H1 (cell line): ENCODE results near the gene CCS. TPM values are rescaled to one million over a fixed set of nuclear protein-coding genes. Genes with fewer than 3 reads are reported as not detected.

Experiments used
- CTCF ChIA-PET: fragments of 300-600 bp; sonication (Branson Sonifier 250); formaldehyde crosslinking; loops from one replicate; lab custom pipeline; 2021; ENCODE audit not compliant: partially characterized antibody; lab: Charles Lee
- POLR2A ChIA-PET: fragments of 300-600 bp; sonication (Branson Sonifier 250); formaldehyde crosslinking; loops from one replicate; lab custom pipeline; 2021; ENCODE audit warnings: inconsistent platforms; ENCODE audit not compliant: partially characterized antibody; lab: Charles Lee
- DNase-seq, 2 experiments: peaks; one replicate each; pipeline versions ENCODE4 v3.0.0 to v3.0.0-alpha.2; 2010 to 2022; ENCODE audit warnings: low spot score in 2 of 2, low read depth in 1 of 2, mixed read lengths in 1 of 2
- FAIRE-seq: peaks from 2 replicates; lab custom pipeline; 2011; peaks lifted over from hg19 to GRCh38; lab: Jason Lieb, UNC
- H2AFZ ChIP-seq: 2 replicates; pipeline ENCODE4 v1.8.1; 2012; ENCODE audit warnings: low read length, inconsistent platforms
- H2AK5ac ChIP-seq: 2 replicates; pipeline ENCODE4 v1.6.1; 2013; ENCODE audit warnings: low read depth, low read length
- H2BK120ac ChIP-seq: replicated peaks from 2 replicates; pipeline ENCODE3; 2013; ENCODE audit warnings: low read depth, low read length, inconsistent platforms
- H2BK12ac ChIP-seq: 2 replicates; pipeline ENCODE4 v1.6.1; 2013; ENCODE audit warnings: low read depth, low read length
- H2BK15ac ChIP-seq: 2 replicates; pipeline ENCODE4 v1.6.1; 2013; ENCODE audit warnings: low read length
- H2BK20ac ChIP-seq: 2 replicates; pipeline ENCODE4 v1.6.1; 2013; ENCODE audit warnings: low read length
- H2BK5ac ChIP-seq: 2 replicates; pipeline ENCODE4 v1.6.1; 2013; ENCODE audit warnings: low read depth, low read length
- H3K14ac ChIP-seq: 2 replicates; pipeline ENCODE4 v1.6.1; 2013; ENCODE audit warnings: inconsistent platforms; ENCODE audit not compliant: insufficient read length
- H3K18ac ChIP-seq: 2 replicates; pipeline ENCODE4 v1.6.1; 2013; ENCODE audit warnings: low read length; ENCODE audit errors: extremely low read depth
- H3K23ac ChIP-seq: 2 replicates; pipeline ENCODE4 v1.6.1; 2013; ENCODE audit warnings: inconsistent platforms; ENCODE audit not compliant: insufficient read length
- H3K23me2 ChIP-seq: 2 replicates; pipeline ENCODE4 v1.6.1; 2013; ENCODE audit warnings: low read depth, low read length
- H3K27ac ChIP-seq: 2 replicates; pipeline ENCODE4 v1.6.1; 2011; ENCODE audit warnings: low read depth, low read length, inconsistent platforms
- H3K27me3 ChIP-seq, 4 experiments: replicated peaks in 1 of 4; 1 replicate in 1 of 4; 2 replicates in 3 of 4; pipeline versions ENCODE4 v1.6.1 to v1.8.1; 2011 to 2013; ENCODE audit warnings: low read length in 3 of 4, mild to moderate bottlenecking in 3 of 4, inconsistent platforms in 2 of 4, mixed read lengths in 2 of 4, moderate library complexity in 1 of 4; ENCODE audit not compliant: control insufficient read depth in 3 of 4, insufficient read depth in 3 of 4; ENCODE audit errors: extremely low read depth in 1 of 4
- H3K36me3 ChIP-seq, 4 experiments: 2 replicates each; pipeline versions ENCODE4 v1.6.1 to v1.8.1; 2011 to 2013; ENCODE audit warnings: mild to moderate bottlenecking in 4 of 4, low read length in 3 of 4, moderate library complexity in 2 of 4, control low read depth in 1 of 4, inconsistent platforms in 1 of 4; ENCODE audit not compliant: insufficient read depth in 4 of 4, control insufficient read depth in 2 of 4
- H3K4ac ChIP-seq: replicated peaks from 2 replicates; pipeline ENCODE3; 2013; ENCODE audit warnings: low read length, low read depth, mixed read lengths, inconsistent platforms; ENCODE audit not compliant: insufficient read length
- H3K4me1 ChIP-seq, 4 experiments: replicated peaks in 1 of 4; 1 replicate in 1 of 4; 2 replicates in 3 of 4; pipeline versions ENCODE4 v1.6.1 to v1.8.1; 2011 to 2013; ENCODE audit warnings: low read length in 3 of 4, inconsistent platforms in 2 of 4, mixed read lengths in 1 of 4; ENCODE audit not compliant: insufficient read depth in 4 of 4, control insufficient read depth in 3 of 4
- H3K4me2 ChIP-seq, 2 experiments: 2 replicates each; pipeline versions ENCODE4 v1.6.1 to v1.8.1; 2011 to 2013; ENCODE audit warnings: low read depth in 2 of 2, low read length in 2 of 2, control low read depth in 1 of 2, inconsistent platforms in 1 of 2, mild to moderate bottlenecking in 1 of 2; ENCODE audit not compliant: insufficient read depth in 1 of 2
- H3K4me3 ChIP-seq, 4 experiments: fragments of 200-600, 300-600 bp in 1 of 4; sonication (generic), shearing (Covaris generic), sonication (Bioruptor Twin) in 1 of 4; 2 replicates each; pipeline versions ENCODE4 v1.5.1 to v1.8.1; 2011 to 2016; ENCODE audit warnings: low read length in 4 of 4, low read depth in 3 of 4, control low read depth in 2 of 4, inconsistent platforms in 2 of 4, mild to moderate bottlenecking in 2 of 4, mixed read lengths in 1 of 4, moderate library complexity in 1 of 4; ENCODE audit not compliant: insufficient read depth in 2 of 4; ENCODE audit errors: extremely low read depth in 1 of 4
- H3K56ac ChIP-seq: replicated peaks from 2 replicates; pipeline ENCODE3; 2013; ENCODE audit warnings: low read depth, mild to moderate bottlenecking, mixed read lengths, low read length, inconsistent platforms; ENCODE audit not compliant: insufficient read length
- H3K79me1 ChIP-seq: 2 replicates; pipeline ENCODE4 v1.6.1; 2013; ENCODE audit warnings: low read depth, low read length, control low read depth
- H3K79me2 ChIP-seq, 2 experiments: 2 replicates each; pipeline versions ENCODE4 v1.6.1 to v1.8.1; 2012 to 2013; ENCODE audit warnings: low read length in 2 of 2, mild to moderate bottlenecking in 2 of 2, inconsistent platforms in 1 of 2; ENCODE audit not compliant: insufficient read depth in 2 of 2, control insufficient read depth in 1 of 2
- H3K9ac ChIP-seq, 4 experiments: replicated peaks in 1 of 4; 1 replicate in 1 of 4; 2 replicates in 3 of 4; pipeline versions ENCODE4 v1.6.1 to v1.8.1; 2011 to 2013; ENCODE audit warnings: low read depth in 3 of 4, low read length in 3 of 4, control low read depth in 2 of 4, mild to moderate bottlenecking in 2 of 4, moderate library complexity in 2 of 4, inconsistent platforms in 1 of 4; ENCODE audit errors: extremely low read depth in 1 of 4
- H3K9me3 ChIP-seq, 2 experiments: 2 replicates each; pipeline versions ENCODE4 v1.6.1 to v1.8.1; 2012 to 2013; ENCODE audit warnings: mild to moderate bottlenecking in 2 of 2, moderate library complexity in 2 of 2, control low read depth in 1 of 2, inconsistent platforms in 1 of 2, low read depth in 1 of 2, low read length in 1 of 2, mixed read lengths in 1 of 2; ENCODE audit not compliant: insufficient read depth in 2 of 2
- H4K20me1 ChIP-seq, 2 experiments: replicated peaks in 1 of 2; 2 replicates each; pipeline versions ENCODE3 to v1.8.1; 2011 to 2013; ENCODE audit warnings: inconsistent platforms in 2 of 2, low read length in 2 of 2, mild to moderate bottlenecking in 1 of 2; ENCODE audit not compliant: insufficient read depth in 2 of 2, control insufficient read depth in 1 of 2
- H4K5ac ChIP-seq: 2 replicates; pipeline ENCODE4 v1.6.1; 2013; ENCODE audit warnings: low read length, low read depth, mixed read lengths, inconsistent platforms; ENCODE audit not compliant: insufficient read length
- H4K8ac ChIP-seq: 2 replicates; pipeline ENCODE4 v1.8.0; 2013; ENCODE audit warnings: mild to moderate bottlenecking, moderate library complexity, low read length, inconsistent platforms; ENCODE audit not compliant: insufficient read depth; ENCODE audit errors: extremely low read depth
- H4K91ac ChIP-seq: replicated peaks from 2 replicates; pipeline ENCODE3; 2013; ENCODE audit warnings: low read length, mixed read lengths, inconsistent platforms; ENCODE audit not compliant: insufficient read length
- SP2 ChIP-seq: IDR thresholded peaks from 2 replicates; pipeline ENCODE4 v1.6.1; 2012; ENCODE audit warnings: mild to moderate bottlenecking, low read length, inconsistent platforms
- WGBS, 2 experiments: shearing (Covaris generic) in 1 of 2; methylation state at CpG; one replicate each; pipeline versions ENCODE4 v1.1.6 to v1.1.7; 2013 to 2015; ENCODE audit warnings: low lambda C conversion rate in 2 of 2, mixed read lengths in 2 of 2, inconsistent platforms in 1 of 2, low coverage in 1 of 2, missing lambda C conversion rate in 1 of 2; ENCODE audit not compliant: insufficient replicate concordance in 2 of 2, insufficient coverage in 1 of 2, insufficient read length in 1 of 2; ENCODE audit errors: extremely low coverage in 1 of 2, missing lambda C conversion rate in 1 of 2; 5-methylcytosine and 5-hydroxymethylcytosine counted together
- long read RNA-seq, 2 experiments: library from RNA in 1 of 2; library from capped mRNA in 1 of 2; stranded (forward); transcript quantifications; one replicate each; pipeline ENCODE4 v2.0.0, GENCODE V29; 2021; ENCODE audit warnings: inconsistent platforms in 1 of 2
- polyA minus RNA-seq, 3 experiments: library from RNA; depleted of rRNA, polyadenylated mRNA; stranded (reverse); fragments of >200 nt; gene quantifications; 1 replicate in 2 of 3; 2 replicates in 1 of 3; pipeline ENCODE4 v1.2.3, GENCODE V29; 2011
- polyA plus RNA-seq, 7 experiments: library from polyadenylated mRNA; depleted of rRNA in 3 of 7; stranded (reverse) in 5 of 7; unstranded in 2 of 7; fragments of >200 nt in 5 of 7; fragments of 200-250 nt in 2 of 7; gene quantifications; 1 replicate in 5 of 7; 2 replicates in 1 of 7; 4 replicates in 1 of 7; pipeline versions ENCODE4 v1.2.1 to v1.2.3, GENCODE V29; 2011 to 2013; ENCODE audit warnings: missing spikeins in 2 of 7, mixed read lengths in 2 of 7
- total RNA-seq: library from RNA; stranded (reverse); fragmentation: NEBNext Ultra II Directional; extraction: Animal tissue kit (Norgen Biotek cat#: 25700); gene quantifications from 2 replicates; pipeline ENCODE4 v1.2.1, GENCODE V29; 2021
- TF ChIP-seq, protein P1 (sequence below), 3 experiments: IDR thresholded peaks; 1 replicate in 2 of 3; 2 replicates in 1 of 3; pipeline versions ENCODE4 v1.5.1 to v1.6.1; 2011; ENCODE audit warnings: low read length in 3 of 3, mild to moderate bottlenecking in 3 of 3, inconsistent platforms in 2 of 3, low read depth in 1 of 3, moderate library complexity in 1 of 3; ENCODE audit not compliant: insufficient read depth in 1 of 3; ENCODE audit errors: control extremely low read depth in 1 of 3

CCS gene, protein sequence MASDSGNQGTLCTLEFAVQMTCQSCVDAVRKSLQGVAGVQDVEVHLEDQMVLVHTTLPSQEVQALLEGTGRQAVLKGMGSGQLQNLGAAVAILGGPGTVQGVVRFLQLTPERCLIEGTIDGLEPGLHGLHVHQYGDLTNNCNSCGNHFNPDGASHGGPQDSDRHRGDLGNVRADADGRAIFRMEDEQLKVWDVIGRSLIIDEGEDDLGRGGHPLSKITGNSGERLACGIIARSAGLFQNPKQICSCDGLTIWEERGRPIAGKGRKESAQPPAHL
- 35.2 and 37.1 TPM in 2 replicates for total RNA-seq
- polyA plus RNA-seq (2011; rRNA removed): 37.7 and 57.7 TPM in 2 replicates
- polyA plus RNA-seq (2011; cell fraction: cytosol; rRNA removed): 62.4 TPM
- 104 TPM for polyA plus RNA-seq (2011; cell fraction: nucleus; rRNA removed)
- polyA plus RNA-seq (2012, experiment 1 of 2): 55.1 to 70.7 TPM (median 62.8 TPM) in 4 replicates
- polyA plus RNA-seq (2012, experiment 2 of 2): 30.4 TPM
- 32.0 TPM for polyA plus RNA-seq (2013, experiment 1 of 2)
- polyA plus RNA-seq (2013, experiment 2 of 2): 33.7 TPM
- polyA minus RNA-seq (2011; rRNA and poly(A)+ RNA removed): 21.6 and 22.1 TPM in 2 replicates
- 32.1 TPM for polyA minus RNA-seq (2011; cell fraction: cytosol; rRNA and poly(A)+ RNA removed)
- 30.1 TPM for polyA minus RNA-seq (2011; cell fraction: nucleus; rRNA and poly(A)+ RNA removed)
- long read RNA-seq, experiment 1, transcript CCS-208 (8 exons, 1,430 nt): major isoform, 5 of 16 reads
- long read RNA-seq, experiment 1, partial matches to known transcripts: 8 of 16 reads
- long read RNA-seq, experiment 1, other reads (novel, unspliced or antisense): 2 of 16 reads
- long read RNA-seq, experiment 2, transcript CCS-205 (7 exons, 1,196 nt): minor isoform, 12 of 142 reads
- long read RNA-seq, experiment 2, transcript CCS-208 (8 exons, 1,430 nt): major isoform, 105 of 142 reads
- long read RNA-seq, experiment 2, partial matches to known transcripts: 6 of 142 reads
- long read RNA-seq, experiment 2, other reads (novel, unspliced or antisense): 17 of 142 reads

DNA sequence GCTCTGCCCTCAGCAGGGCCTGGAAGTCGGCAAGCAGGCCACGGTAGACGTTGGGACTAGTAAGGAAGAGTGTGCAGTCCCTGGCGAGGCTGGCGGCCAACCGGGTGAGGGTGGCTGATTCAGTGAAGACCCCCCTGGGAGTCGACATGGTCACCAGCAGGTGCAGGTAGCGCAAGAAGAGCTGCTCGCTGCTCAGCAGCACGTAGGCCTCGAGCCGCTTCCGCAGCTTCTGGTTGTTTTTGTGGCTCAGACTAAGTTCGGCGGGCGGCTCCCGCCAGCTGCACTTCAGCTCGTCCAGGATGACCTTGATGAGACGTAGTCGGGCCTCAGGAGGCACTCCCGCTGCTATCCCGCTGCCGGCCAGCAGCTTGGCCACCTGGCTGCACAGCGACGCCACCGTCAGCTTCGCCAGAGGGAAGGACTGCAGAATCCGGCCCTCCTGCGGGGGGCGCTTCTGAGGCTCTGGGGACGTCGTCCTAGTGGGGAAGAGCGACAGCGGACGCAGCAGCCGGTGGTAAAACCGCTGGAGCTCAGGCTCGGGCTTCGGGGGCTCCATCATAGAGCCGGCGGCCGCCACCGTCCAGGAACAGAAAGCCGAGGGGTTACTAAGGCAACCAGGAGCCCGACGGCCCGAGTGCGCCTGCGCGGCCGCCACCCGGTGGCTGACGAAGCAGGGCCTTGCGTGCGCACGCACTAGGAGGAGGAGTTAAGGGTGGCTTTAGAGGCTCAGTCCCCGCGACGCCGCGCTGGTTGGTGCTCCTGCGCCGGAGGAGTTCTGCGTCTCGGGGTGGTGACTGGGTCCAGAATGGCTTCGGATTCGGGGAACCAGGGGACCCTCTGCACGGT, at the start of gene CCS, which contains the start of gene CCDC87:
CCS (plus strand) TSS at position 729 of the 846 bp plus-strand sequence; CDS start at position 806, 77 bp downstream.
CCDC87 (minus strand) TSS at position 607 of the 846 bp plus-strand sequence; CDS start at position 559, 48 bp downstream.
- Histone ChIP-seq H2AFZ (peak within 1 kb of the TSS; percentile 46; the same call in 1 of the 2 replicates), H4K20me1 (no peaks in the 10 kb centered on the region), H3K9me3 (peaks cover 9 to 17% of the 10 kb centered on the region in 2 experiments), H3K23me2 (peaks cover 9% of the 10 kb centered on the region), H2BK20ac (peak within 1 kb of the TSS; percentile 40; the same call in 1 of the 2 replicates), H3K23ac (no peak within 1 kb of the TSS), H3K27ac (peak within 1 kb of the TSS; percentile 57), H2BK15ac (no peak within 1 kb of the TSS), H3K18ac (peak within 1 kb of the TSS; percentile 56; the same call in 1 of the 2 replicates), H4K8ac (peak within 1 kb of the TSS; percentile 94), H3K79me1 (peaks cover 5% of the 10 kb centered on the region), H3K9ac (peak within 1 kb of the TSS in 3 of 4 experiments; percentile 52 to 70 (median 67); a peak in 5 of 7 replicates), H3K79me2 (peaks cover 0 to 5% of the 10 kb centered on the region in 2 experiments; a peak in 2 of 4 replicates), H2AK5ac (peak within 1 kb of the TSS; percentile 95; the same call in 1 of the 2 replicates), H2BK5ac (peak within 1 kb of the TSS; percentile 47), H3K4ac (peak within 1 kb of the TSS; percentile 94), H3K36me3 (no peaks in the 10 kb centered on the region; a peak in 1 of 8 replicates), H2BK12ac (peak within 1 kb of the TSS; percentile 79), H3K14ac (no peak within 1 kb of the TSS), H3K56ac (peak within 1 kb of the TSS; percentile 12), H3K4me2 (peak within 1 kb of the TSS; percentile 60 to 92), H3K27me3 (peaks cover 0 to 10% (median 4%) of the 10 kb centered on the region in 4 experiments; a peak in 3 of 7 replicates), H4K91ac (peak within 1 kb of the TSS; percentile 50), H3K4me1 (peaks cover 0 to 11% (median 7%) of the 10 kb centered on the region in 4 experiments; a peak in 6 of 7 replicates), H2BK120ac (no peak within 1 kb of the TSS), H4K5ac (peak within 1 kb of the TSS; percentile 61), H3K4me3 (peak within 1 kb of the TSS; percentile 49 to 73 (median 64))
- FAIRE-seq (no peak), DNase-seq (peak; percentile 85 to 98)
- POLR2A ChIA-PET: interaction anchor here (0.7 to 65.3 kb wide), 13 partner anchors 9 to 86 kb away, joined by 3 to 2165 read pairs (median 4); partner anchors contain the start of genes ACTN3, CTSF, RBM14 and RBM4
- CTCF ChIA-PET: interaction anchor here (0.9 to 3.5 kb wide), 20 partner anchors 9 to 101 kb away, joined by 3 to 43 read pairs (median 6); partner anchors contain the start of genes ACTN3, CTSF, RBM4 and RBM4B
- 21% methylated on average over 66 of the region's 68 CpGs; no CpG with 5 or more reads in 1 of the 2 experiments for WGBS, 2 experiments
- TF ChIP-seq, protein P1, sequence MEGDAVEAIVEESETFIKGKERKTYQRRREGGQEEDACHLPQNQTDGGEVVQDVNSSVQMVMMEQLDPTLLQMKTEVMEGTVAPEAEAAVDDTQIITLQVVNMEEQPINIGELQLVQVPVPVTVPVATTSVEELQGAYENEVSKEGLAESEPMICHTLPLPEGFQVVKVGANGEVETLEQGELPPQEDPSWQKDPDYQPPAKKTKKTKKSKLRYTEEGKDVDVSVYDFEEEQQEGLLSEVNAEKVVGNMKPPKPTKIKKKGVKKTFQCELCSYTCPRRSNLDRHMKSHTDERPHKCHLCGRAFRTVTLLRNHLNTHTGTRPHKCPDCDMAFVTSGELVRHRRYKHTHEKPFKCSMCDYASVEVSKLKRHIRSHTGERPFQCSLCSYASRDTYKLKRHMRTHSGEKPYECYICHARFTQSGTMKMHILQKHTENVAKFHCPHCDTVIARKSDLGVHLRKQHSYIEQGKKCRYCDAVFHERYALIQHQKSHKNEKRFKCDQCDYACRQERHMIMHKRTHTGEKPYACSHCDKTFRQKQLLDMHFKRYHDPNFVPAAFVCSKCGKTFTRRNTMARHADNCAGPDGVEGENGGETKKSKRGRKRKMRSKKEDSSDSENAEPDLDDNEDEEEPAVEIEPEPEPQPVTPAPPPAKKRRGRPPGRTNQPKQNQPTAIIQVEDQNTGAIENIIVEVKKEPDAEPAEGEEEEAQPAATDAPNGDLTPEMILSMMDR (IDR thresholded peaks at IDR 0.05; ENCODE audit: control extremely low read depth in 1 of 3, insufficient read depth in 1 of 3, low read depth in 1 of 3, low read length in 3 of 3): peak; percentile 91 to 99 (median 91)
- TF ChIP-seq SP2: no peak
